ENCODE results near the gene HIPK2.

Gene HIPK2

GRCh38 chr7:139603282-139603681 is 174.5 kb downstream of the HIPK2 start:
- H3K4me3 ChIP-seq (ENCODE audit: low read depth, low read length, poor library complexity, severe bottlenecking), result no peak overlapping the region

GRCh38 chr7:139602143-139602722 is 175.6 kb downstream of the HIPK2 start:
- Histone ChIP-seq H3K4me3 (ENCODE audit: low read depth, low read length, poor library complexity, severe bottlenecking) (no peak overlapping the region), H3K4me2 (ENCODE audit: low read length) (no peak overlapping the region), H3K27me3 (ENCODE audit: insufficient read depth, low read length) (no peaks in the 10 kb centered on the region), H4K20me1 (ENCODE audit: insufficient read depth, low read length) (no peaks in the 10 kb centered on the region), H3K9me3 (ENCODE audit: low read length) (no peaks in the 10 kb centered on the region), H3K36me3 (ENCODE audit: insufficient read depth, low read length) (no peaks in the 10 kb centered on the region), H3F3A (ENCODE audit: insufficient read depth, low read length) (no peaks in the 10 kb centered on the region), H3K79me2 (ENCODE audit: insufficient read depth, low read length) (no peaks in the 10 kb centered on the region), H3K4me1 (ENCODE audit: insufficient read depth, low read length, severe bottlenecking) (no peaks in the 10 kb centered on the region), H3K9me2 (ENCODE audit: low read depth, low read length) (no peaks in the 10 kb centered on the region), H3K9ac (ENCODE audit: low read length) (no peak overlapping the region), H3K27ac (ENCODE audit: low read depth, low read length, poor library complexity, severe bottlenecking) (no peak overlapping the region), H2AFZ (ENCODE audit: low read length) (no peak overlapping the region)
- TF ChIP-seq CTCF (IDR thresholded peaks at IDR 0.05; ENCODE audit: low read length) (peak; percentile 69), EZH2 (IDR thresholded peaks at IDR 0.05; ENCODE audit: borderline replicate concordance, low read length) (no peak)

More at GRCh38 chr7:139603282-139603681, 174.5 kb downstream of the HIPK2 start:
- Histone ChIP-seq H3K27ac (ENCODE audit: low read depth, low read length, poor library complexity, severe bottlenecking) (no peak overlapping the region), H3K4me2 (ENCODE audit: low read length) (no peak overlapping the region), H4K20me1 (ENCODE audit: insufficient read depth, low read length) (no peaks in the 10 kb centered on the region), H3K9ac (ENCODE audit: low read length) (no peak overlapping the region), H3K79me2 (ENCODE audit: insufficient read depth, low read length) (no peaks in the 10 kb centered on the region), H3K9me2 (ENCODE audit: low read depth, low read length) (no peaks in the 10 kb centered on the region), H3K4me1 (ENCODE audit: insufficient read depth, low read length, severe bottlenecking) (no peaks in the 10 kb centered on the region), H3K27me3 (ENCODE audit: insufficient read depth, low read length) (no peaks in the 10 kb centered on the region), H3F3A (ENCODE audit: insufficient read depth, low read length) (no peaks in the 10 kb centered on the region), H2AFZ (ENCODE audit: low read length) (no peak overlapping the region), H3K36me3 (ENCODE audit: insufficient read depth, low read length) (no peaks in the 10 kb centered on the region), H3K9me3 (ENCODE audit: low read length) (no peaks in the 10 kb centered on the region)
- no peak for TF ChIP-seq EZH2 (IDR thresholded peaks at IDR 0.05; ENCODE audit: borderline replicate concordance, low read length)
- no peak for TF ChIP-seq CTCF (IDR thresholded peaks at IDR 0.05; ENCODE audit: low read length)

GRCh38 chr7:139601176-139601575 is 176.6 kb downstream of the HIPK2 start:
- Histone ChIP-seq H3K36me3 (ENCODE audit: insufficient read depth, low read length) (no peaks in the 10 kb centered on the region), H3K9me3 (ENCODE audit: low read length) (no peaks in the 10 kb centered on the region), H2AFZ (ENCODE audit: low read length) (no peak overlapping the region), H3K4me3 (ENCODE audit: low read depth, low read length, poor library complexity, severe bottlenecking) (no peak overlapping the region), H3K27me3 (ENCODE audit: insufficient read depth, low read length) (no peaks in the 10 kb centered on the region), H3K9me2 (ENCODE audit: low read depth, low read length) (no peaks in the 10 kb centered on the region), H3K27ac (ENCODE audit: low read depth, low read length, poor library complexity, severe bottlenecking) (no peak overlapping the region), H4K20me1 (ENCODE audit: insufficient read depth, low read length) (no peaks in the 10 kb centered on the region), H3K9ac (ENCODE audit: low read length) (no peak overlapping the region), H3F3A (ENCODE audit: insufficient read depth, low read length) (no peaks in the 10 kb centered on the region), H3K79me2 (ENCODE audit: insufficient read depth, low read length) (no peaks in the 10 kb centered on the region), H3K4me2 (ENCODE audit: low read length) (no peak overlapping the region), H3K4me1 (ENCODE audit: insufficient read depth, low read length, severe bottlenecking) (no peaks in the 10 kb centered on the region)
- TF ChIP-seq CTCF (IDR thresholded peaks at IDR 0.05; ENCODE audit: low read length) (no peak), EZH2 (IDR thresholded peaks at IDR 0.05; ENCODE audit: borderline replicate concordance, low read length) (no peak)

All from OCI-LY1 (cell line).